Ecto neural progenitor cell (in vitro differentiated cells): ENCODE measurements around the gene PPARA.

ENCODE experiments used
- DNase-seq: peaks from one replicate; pipeline ENCODE4 v3.0.0-alpha.2; 2018; ENCODE audit warnings: low spot score

Gene PPARA

GRCh38 chr22:46213052-46213451, 62.7 kb downstream of the PPARA start:
- no peak for DNase-seq

GRCh38 chr22:46214149-46214548, 63.8 kb downstream of the PPARA start:
- no peak for DNase-seq

GRCh38 chr22:46214616-46215015, 64.3 kb downstream of the PPARA start:
- DNase-seq: no peak

- DNase-seq: no peak
Observed at GRCh38 chr22:46219636-46220035, 69.3 kb downstream of the PPARA start.

- DNase-seq: no peak
Observed at GRCh38 chr22:46220921-46221320, 70.6 kb downstream of the PPARA start.

- DNase-seq: no peak
Observed at GRCh38 chr22:46224044-46224897, 73.9 kb downstream of the PPARA start.

- no peak for DNase-seq
Observed at GRCh38 chr22:46224898-46225290, 74.6 kb downstream of the PPARA start.

- DNase-seq: no peak
Observed at GRCh38 chr22:46225631-46226030, 75.3 kb downstream of the PPARA start.

- DNase-seq: no peak
Observed at GRCh38 chr22:46226577-46226976, 76.3 kb downstream of the PPARA start.

- no peak for DNase-seq
Observed at GRCh38 chr22:46229701-46230100, 79.4 kb downstream of the PPARA start.

- no peak for DNase-seq
Observed at GRCh38 chr22:46230262-46230901, 80.1 kb downstream of the PPARA start.

GRCh38 chr22:46233231-46233630, 82.9 kb downstream of the PPARA start:
- DNase-seq: no peak

GRCh38 chr22:46234969-46235368, 84.6 kb downstream of the PPARA start:
- no peak for DNase-seq

GRCh38 chr22:46237453-46238124, 87.3 kb downstream of the PPARA start:
- DNase-seq: no peak

GRCh38 chr22:46238541-46238940, 88.2 kb downstream of the PPARA start:
- DNase-seq: no peak

- no peak for DNase-seq
Observed at GRCh38 chr22:46239261-46240048, 89.1 kb downstream of the PPARA start.

GRCh38 chr22:46240073-46240472, 89.7 kb downstream of the PPARA start:
- no peak for DNase-seq

GRCh38 chr22:46240506-46240905, 90.2 kb downstream of the PPARA start:
- DNase-seq: no peak

GRCh38 chr22:46240907-46241306, 90.6 kb downstream of the PPARA start:
- no peak for DNase-seq

- DNase-seq: no peak
Observed at GRCh38 chr22:46241396-46242007, 91.2 kb downstream of the PPARA start.

- no peak for DNase-seq
Observed at GRCh38 chr22:46242076-46242475, 91.8 kb downstream of the PPARA start.

- DNase-seq: no peak
Observed at GRCh38 chr22:46244771-46245170, 94.4 kb downstream of the PPARA start.
